ENCODE results near the gene SLC6A6. TPM values are rescaled to one million over a fixed set of nuclear protein-coding genes. Genes with fewer than 3 reads are reported as not detected.

SLC6A6 gene
- total and polyA plus RNA-seq, 8 donors: 2.1 to 11.6 (median 3.4) TPM

DNA sequence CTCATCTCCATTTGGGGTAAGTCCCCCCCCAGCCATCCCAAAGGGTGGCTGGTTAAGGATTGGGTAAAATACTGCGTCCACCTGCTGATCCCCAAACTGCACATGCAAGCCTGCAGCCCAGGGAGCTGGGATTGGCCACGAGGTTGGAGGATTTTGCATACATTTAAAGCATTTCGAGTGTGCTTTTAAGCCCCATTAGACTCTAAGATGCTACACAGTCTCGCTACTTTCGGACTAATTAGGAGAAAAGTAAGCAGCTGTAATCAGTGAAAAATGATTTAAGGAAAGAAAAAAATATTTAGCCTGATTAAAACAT lies 23.9 kb downstream of the SLC6A6 start:
- 66 to 83% methylated on average over 5 of the region's 5 CpGs for WGBS, 2 donors
- intact Hi-C loops (cut with DNase I): no loop called here
- H3K36me3 ChIP-seq: no peaks in the 10 kb centered on the region
- H3K4me1 ChIP-seq: no peaks in the 10 kb centered on the region
- H3K27me3 ChIP-seq: peaks cover 0 to 7% (median 0%) of the 10 kb centered on the region in 4 donors
- H3K27ac ChIP-seq: no peak overlapping the region
- H3K9me3 ChIP-seq: no peaks in the 10 kb centered on the region
- ATAC-seq: no peak
- no peak for FAIRE-seq
- no peak for DNase-seq
- TF ChIP-seq, protein P1, sequence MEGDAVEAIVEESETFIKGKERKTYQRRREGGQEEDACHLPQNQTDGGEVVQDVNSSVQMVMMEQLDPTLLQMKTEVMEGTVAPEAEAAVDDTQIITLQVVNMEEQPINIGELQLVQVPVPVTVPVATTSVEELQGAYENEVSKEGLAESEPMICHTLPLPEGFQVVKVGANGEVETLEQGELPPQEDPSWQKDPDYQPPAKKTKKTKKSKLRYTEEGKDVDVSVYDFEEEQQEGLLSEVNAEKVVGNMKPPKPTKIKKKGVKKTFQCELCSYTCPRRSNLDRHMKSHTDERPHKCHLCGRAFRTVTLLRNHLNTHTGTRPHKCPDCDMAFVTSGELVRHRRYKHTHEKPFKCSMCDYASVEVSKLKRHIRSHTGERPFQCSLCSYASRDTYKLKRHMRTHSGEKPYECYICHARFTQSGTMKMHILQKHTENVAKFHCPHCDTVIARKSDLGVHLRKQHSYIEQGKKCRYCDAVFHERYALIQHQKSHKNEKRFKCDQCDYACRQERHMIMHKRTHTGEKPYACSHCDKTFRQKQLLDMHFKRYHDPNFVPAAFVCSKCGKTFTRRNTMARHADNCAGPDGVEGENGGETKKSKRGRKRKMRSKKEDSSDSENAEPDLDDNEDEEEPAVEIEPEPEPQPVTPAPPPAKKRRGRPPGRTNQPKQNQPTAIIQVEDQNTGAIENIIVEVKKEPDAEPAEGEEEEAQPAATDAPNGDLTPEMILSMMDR (IDR thresholded peaks at IDR 0.05): no peak
- H3K4me3 ChIP-seq: no peak overlapping the region

DNA sequence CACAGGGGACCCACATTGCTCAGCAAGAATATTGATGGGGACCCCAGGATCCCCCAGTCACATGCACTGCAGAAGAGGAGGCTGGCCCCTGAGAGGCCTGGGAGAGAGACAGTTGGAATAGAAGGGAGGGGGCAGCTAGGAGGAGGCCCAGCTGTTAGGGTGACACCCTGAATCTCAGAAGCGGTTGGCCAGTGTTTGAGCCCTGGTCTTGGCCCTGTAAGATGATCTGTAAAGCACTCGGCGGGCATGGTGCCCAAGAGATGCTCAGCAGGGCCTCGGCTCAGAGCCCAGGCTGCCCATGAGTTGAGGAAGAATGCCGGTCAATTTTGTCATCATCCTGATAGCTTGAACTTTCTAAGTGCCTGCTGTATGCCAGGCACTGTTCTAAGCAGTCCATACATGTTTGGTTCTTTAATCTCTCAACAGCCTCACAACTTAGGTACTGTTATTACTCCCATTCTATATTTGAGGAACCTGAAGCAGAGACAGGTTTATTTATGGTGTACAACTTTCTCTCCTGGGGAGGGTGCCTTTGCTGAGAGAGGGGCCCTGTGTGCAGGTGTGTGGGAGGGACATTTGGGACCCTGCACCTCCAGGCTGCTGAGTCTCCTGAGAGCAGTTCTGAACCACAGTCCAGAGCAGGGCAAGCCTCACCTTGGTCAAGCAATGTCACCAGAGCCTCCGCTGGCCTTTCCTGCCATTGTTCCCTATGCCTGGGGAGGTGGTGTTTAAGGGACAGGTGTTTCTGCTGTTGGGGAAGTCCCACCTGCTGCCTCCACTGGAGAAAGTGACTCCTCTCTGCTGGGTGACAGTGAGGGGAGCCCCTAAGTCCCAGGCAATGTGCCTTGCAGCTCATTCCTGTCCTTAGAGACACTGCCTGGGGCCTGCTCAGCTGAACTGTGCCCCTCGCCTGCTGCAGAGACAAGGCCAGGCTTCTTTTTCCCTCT lies 26.0 kb downstream of the SLC6A6 start:
- ATAC-seq: no peak
- WGBS, 2 donors: 90 to 98% methylated on average over 7 of the region's 7 CpGs
- no peak overlapping the region for H3K27ac ChIP-seq
- H3K27me3 ChIP-seq: no peaks in the 10 kb centered on the region
- no peaks in the 10 kb centered on the region for H3K36me3 ChIP-seq
- H3K9me3 ChIP-seq: no peaks in the 10 kb centered on the region
- FAIRE-seq: no peak
- TF ChIP-seq, protein P1 (IDR thresholded peaks at IDR 0.05): no peak
- H3K4me3 ChIP-seq: no peak overlapping the region
- peaks cover 0 to 7% (median 0%) of the 10 kb centered on the region in 3 donors for H3K4me1 ChIP-seq
- intact Hi-C loops (cut with DNase I): no loop called here
- no peak for DNase-seq

DNA sequence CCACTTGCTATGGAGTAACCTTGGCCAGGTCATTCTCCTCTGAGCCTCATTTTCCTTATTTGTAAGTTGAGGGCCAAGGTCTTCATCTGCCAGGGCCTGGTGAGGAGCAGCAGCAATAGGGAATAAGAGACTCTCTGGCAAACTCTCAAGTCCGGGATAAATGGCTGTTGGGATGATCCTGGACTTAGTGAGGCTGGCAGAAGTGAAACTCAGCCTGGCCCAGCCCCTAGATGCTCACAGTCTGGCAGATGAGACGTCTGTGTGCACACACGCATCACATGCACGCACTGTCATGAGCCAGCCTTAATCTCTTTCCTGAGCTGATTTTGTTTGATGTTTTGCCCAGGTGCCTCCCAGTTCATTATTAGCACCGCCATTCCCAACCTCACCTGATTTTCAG lies 26.8 kb downstream of the SLC6A6 start:
- no peak overlapping the region for H3K27ac ChIP-seq
- 79 to 84% methylated on average over 5 of the region's 5 CpGs for WGBS, 2 donors
- TF ChIP-seq, protein P1 (IDR thresholded peaks at IDR 0.05): no peak
- H3K36me3 ChIP-seq: no peaks in the 10 kb centered on the region
- H3K4me1 ChIP-seq: peaks cover 0 to 9% (median 0%) of the 10 kb centered on the region in 3 donors
- H3K9me3 ChIP-seq: no peaks in the 10 kb centered on the region
- no peaks in the 10 kb centered on the region for H3K27me3 ChIP-seq
- FAIRE-seq (no peak), ATAC-seq (peak in 2 of 4 donors; percentile 18 to 27), DNase-seq (no peak)
- H3K4me3 ChIP-seq: no peak overlapping the region
- intact Hi-C loops (cut with DNase I): no loop called here

DNA sequence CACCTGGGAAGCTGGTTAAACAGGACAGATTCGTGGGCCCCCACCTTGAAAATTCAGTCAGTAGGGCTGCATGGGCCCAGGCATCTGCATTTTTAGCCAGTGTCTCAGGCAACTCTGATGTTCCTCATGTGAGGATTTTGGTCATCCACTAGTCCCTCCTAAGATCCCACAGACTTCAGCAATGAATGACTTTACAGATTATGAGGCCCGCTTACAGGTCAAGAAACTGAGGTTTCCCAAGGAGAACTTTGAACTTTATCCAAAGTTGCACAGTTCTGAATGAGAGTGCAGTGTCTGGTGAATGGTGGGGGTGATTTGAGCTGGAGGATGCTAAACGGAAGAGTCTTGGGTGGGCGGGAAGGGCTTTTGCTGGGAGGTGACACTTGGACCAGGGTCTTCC lies 27.2 kb downstream of the SLC6A6 start:
- Histone ChIP-seq H3K4me1 (peaks cover 0 to 13% (median 0%) of the 10 kb centered on the region in 3 donors), H3K4me3 (no peak overlapping the region), H3K9me3 (no peaks in the 10 kb centered on the region), H3K27ac (no peak overlapping the region), H3K36me3 (no peaks in the 10 kb centered on the region), H3K27me3 (no peaks in the 10 kb centered on the region)
- DNase-seq: no peak
- FAIRE-seq: no peak
- 79 to 93% methylated on average over 4 of the region's 4 CpGs for WGBS, 2 donors
- TF ChIP-seq, protein P1 (IDR thresholded peaks at IDR 0.05): no peak
- no peak for ATAC-seq
- intact Hi-C loops (cut with DNase I): no loop called here

DNA sequence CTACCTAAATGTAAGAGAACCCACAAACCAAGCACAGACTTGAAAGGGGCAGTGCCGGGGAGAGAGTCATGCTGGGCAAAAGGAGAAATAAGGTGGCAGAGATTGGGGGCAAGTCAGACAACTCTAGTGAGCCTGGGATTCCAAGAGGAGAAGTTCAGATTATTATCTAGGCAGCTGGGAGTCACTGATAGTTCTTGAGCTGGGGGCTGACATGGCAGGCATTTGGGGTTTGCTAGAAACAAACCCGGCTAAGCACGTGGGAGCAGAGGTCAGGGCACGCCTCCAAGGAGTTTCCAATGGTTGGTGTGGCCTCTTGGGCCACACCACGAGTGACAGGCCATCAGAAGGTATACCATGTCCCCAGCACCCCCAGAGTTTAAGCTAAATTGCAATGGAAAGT lies 27.6 kb downstream of the SLC6A6 start:
- Histone ChIP-seq H3K4me3 (no peak overlapping the region), H3K27me3 (no peaks in the 10 kb centered on the region), H3K9me3 (no peaks in the 10 kb centered on the region), H3K27ac (no peak overlapping the region), H3K36me3 (no peaks in the 10 kb centered on the region), H3K4me1 (peaks cover 0 to 17% (median 0%) of the 10 kb centered on the region in 3 donors)
- ATAC-seq (no peak), DNase-seq (no peak), FAIRE-seq (no peak)
- TF ChIP-seq, protein P1 (IDR thresholded peaks at IDR 0.05): no peak
- WGBS, 2 donors: 89 to 92% methylated on average over 5 of the region's 5 CpGs
- intact Hi-C loops (cut with DNase I): no loop called here

Data from pancreas (tissue), 10 donors.